Ascending aorta (tissue), 2 donors: ENCODE measurements around the gene C19orf25. TPM values are rescaled to one million over a fixed set of nuclear protein-coding genes. Genes with fewer than 3 reads are reported as not detected.

Experiments
- DNase-seq, 2 donors: peaks; one replicate each; pipeline ENCODE4 v3.0.0-alpha.2; 2019; ENCODE audit warnings: low spot score in 2 of 2
- H3K27ac ChIP-seq, 2 donors: fragments of 200-600 bp; sonication (generic); one replicate each; pipeline ENCODE4 v1.5.1; 2016 to 2017; ENCODE audit warnings: mild to moderate bottlenecking in 1 of 2
- H3K27me3 ChIP-seq: fragments of 200-600 bp; sonication (generic); one replicate; pipeline ENCODE4 v1.5.1; 2017
- H3K36me3 ChIP-seq, 2 donors: fragments of 200-600 bp; sonication (generic); one replicate each; pipeline ENCODE4 v1.5.1; 2016
- H3K4me1 ChIP-seq, 2 donors: fragments of 200-600 bp; sonication (generic); one replicate each; pipeline ENCODE4 v1.5.1; 2016 to 2017; ENCODE audit warnings: mild to moderate bottlenecking in 1 of 2
- H3K4me3 ChIP-seq, 2 donors: fragments of 200-600 bp; sonication (generic); one replicate each; pipeline ENCODE4 v1.5.1; 2016 to 2017; ENCODE audit warnings: mild to moderate bottlenecking in 1 of 2
- H3K9me3 ChIP-seq, 2 donors: fragments of 200-600 bp; sonication (generic); one replicate each; pipeline ENCODE4 v1.5.1; 2016
- CTCF ChIP-seq, 3 experiments: fragments of 200-600 bp in 2 of 3; fragments of 450-650 bp in 1 of 3; sonication (generic) in 2 of 3; IDR thresholded peaks; one replicate each; pipeline ENCODE4 v1.5.1; 2016 to 2019; ENCODE audit warnings: antibody characterized with exemption in 3 of 3, mild to moderate bottlenecking in 1 of 3, moderate library complexity in 1 of 3
- intact Hi-C: fragments of 100-400 bp; cut with DNase I; formaldehyde crosslinking; loops from one replicate; pipeline ENCODE4 v1.15.1; 2023
- total RNA-seq: library from RNA; depleted of rRNA; stranded (reverse); fragments of >200 nt; gene quantifications from one replicate; pipeline ENCODE4 v1.1.0, GENCODE V29; 2016

C19orf25 gene
- total RNA-seq, 1 donor from 2014 or later: 32.7 TPM

GRCh38 chr19:1514295-1514661 is 35.3 kb upstream of the C19orf25 start:
- DNase-seq: no peak
- H3K36me3 ChIP-seq: no peaks in the 10 kb centered on the region
- H3K9me3 ChIP-seq: no peaks in the 10 kb centered on the region
- intact Hi-C loops: loop anchor here (5.0 kb wide), 1 partner anchor 77 kb away; the partner anchor contains the start of gene RPS15
- TF ChIP-seq CTCF (IDR thresholded peaks at IDR 0.05): no peak
- H3K27me3 ChIP-seq: no peaks in the 10 kb centered on the region
- H3K27ac ChIP-seq: no peak overlapping the region
- peaks cover 2 to 11% of the 10 kb centered on the region in 2 donors for H3K4me1 ChIP-seq
- no peak overlapping the region for H3K4me3 ChIP-seq

GRCh38 chr19:1513499-1514294 is 34.7 kb upstream of the C19orf25 start:
- Histone ChIP-seq H3K27me3 (no peaks in the 10 kb centered on the region), H3K36me3 (no peaks in the 10 kb centered on the region), H3K9me3 (no peaks in the 10 kb centered on the region), H3K4me3 (peak overlapping the region; percentile 62 to 73), H3K4me1 (peaks cover 2 to 11% of the 10 kb centered on the region in 2 donors), H3K27ac (peak overlapping the region; percentile 75 to 78)
- DNase-seq: no peak
- peak; percentile 51 to 73 (median 68) for TF ChIP-seq CTCF (IDR thresholded peaks at IDR 0.05)
- intact Hi-C loops: loop anchor here (5.0 kb wide), 1 partner anchor 76 kb away; the partner anchor contains the start of gene RPS15

DNA sequence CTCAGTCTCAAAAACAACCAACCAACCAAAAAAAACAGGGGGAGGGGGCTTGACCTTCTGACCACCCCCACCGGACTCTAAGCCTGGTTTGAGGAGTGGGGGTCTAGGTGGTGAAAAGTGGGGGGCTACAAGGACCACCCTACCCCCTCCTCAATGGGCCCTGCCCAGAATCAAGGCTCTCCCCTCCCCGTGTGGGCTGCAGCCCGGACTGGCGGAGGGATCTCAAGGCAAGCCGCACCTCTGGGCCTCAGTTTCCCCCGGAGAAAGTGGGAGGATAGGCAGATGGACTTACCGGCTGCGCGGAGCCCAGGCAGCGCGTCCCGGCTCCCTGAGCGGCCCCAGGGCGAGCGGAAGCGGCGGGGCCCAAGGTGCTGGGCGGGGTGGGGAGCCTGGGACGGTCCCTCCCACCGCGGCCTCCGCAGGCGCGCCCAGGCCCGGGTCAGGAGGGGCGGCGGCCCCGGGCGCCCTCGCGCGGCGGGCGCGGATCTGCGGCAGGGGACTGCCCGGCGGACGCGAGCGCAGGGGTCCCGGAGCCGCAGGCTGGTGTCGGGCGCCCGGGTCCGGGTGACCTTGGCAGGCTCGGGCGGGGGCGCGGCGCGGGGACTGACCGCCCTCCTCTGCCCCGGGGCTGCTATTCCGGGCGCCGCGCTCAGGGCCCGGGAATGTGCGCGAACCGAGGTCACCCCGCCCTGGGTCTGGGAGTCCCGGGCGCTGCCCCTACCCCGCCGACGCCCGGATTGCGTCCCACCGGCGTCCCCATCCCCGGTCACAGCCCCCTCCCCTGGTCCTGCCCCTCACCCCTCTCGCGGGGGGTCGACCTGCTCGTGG is 33.9 kb upstream of the C19orf25 start, which contains the start of gene ADAMTSL5:
Gene ADAMTSL5 (minus strand): TSS at position 349 of the 828 bp plus-strand sequence. CDS start 2,076 bp downstream, outside the sequence.
- intact Hi-C loops: loop anchor here (5.0 kb wide), 1 partner anchor 76 kb away; the partner anchor contains the start of gene RPS15
- peak in 1 of 3 experiments; percentile 16 for TF ChIP-seq CTCF (IDR thresholded peaks at IDR 0.05)
- H3K27me3 ChIP-seq: no peaks in the 10 kb centered on the region
- H3K9me3 ChIP-seq: no peaks in the 10 kb centered on the region
- peak within 1 kb of the TSS; percentile 75 to 78 for H3K27ac ChIP-seq
- peaks cover 6 to 11% of the 10 kb centered on the region in 2 donors for H3K4me1 ChIP-seq
- H3K4me3 ChIP-seq: peak within 1 kb of the TSS; percentile 62 to 73
- no peaks in the 10 kb centered on the region for H3K36me3 ChIP-seq
- no peak for DNase-seq

- intact Hi-C loops: loop anchor here (5.0 kb wide), 1 partner anchor 74 kb away; the partner anchor contains the start of gene RPS15
- H3K9me3 ChIP-seq: no peaks in the 10 kb centered on the region
- peaks cover 9 to 11% of the 10 kb centered on the region in 2 donors for H3K4me1 ChIP-seq
- DNase-seq: no peak
- TF ChIP-seq CTCF (IDR thresholded peaks at IDR 0.05): no peak
- no peaks in the 10 kb centered on the region for H3K27me3 ChIP-seq
- H3K27ac ChIP-seq: peak overlapping the region in 1 of 2 donors; percentile 75
- peak overlapping the region in 1 of 2 donors; percentile 73 for H3K4me3 ChIP-seq
- H3K36me3 ChIP-seq: no peaks in the 10 kb centered on the region
Measured at GRCh38 chr19:1511318-1512317, 32.6 kb upstream of the C19orf25 start.
